OCI-LY7 (cell line): Measurements from ENCODE around the gene YTHDF1. TPM values are rescaled to one million over a fixed set of nuclear protein-coding genes. Genes with fewer than 3 reads are reported as not detected.

Experiments
- BruUV-seq: library from RNA; stranded (reverse); fragments of 400-500 nt; replicated peaks from 2 replicates; lab custom pipeline; 2021; lab: Mats Ljungman, UMichigan
- CTCF ChIA-PET: fragments of 300-600 bp; sonication (Branson Sonifier 250); formaldehyde crosslinking; loops from one replicate; lab custom pipeline; 2022; ENCODE audit warnings: antibody characterized with exemption; ENCODE audit not compliant: unreplicated experiment; lab: Charles Lee
- POLR2A ChIA-PET: fragments of 300-600 bp; sonication (Branson Sonifier 250); formaldehyde crosslinking; loops from one replicate; lab custom pipeline; 2022; ENCODE audit warnings: antibody characterized with exemption; lab: Charles Lee
- DNase-seq: peaks from one replicate; pipeline ENCODE4 v3.0.0-alpha.2; 2015; ENCODE audit warnings: low spot score
- H2AFZ ChIP-seq: fragments of 200-600 bp; sonication (generic), shearing (Covaris generic); 2 replicates; pipeline ENCODE4 v1.6.1; 2014; ENCODE audit warnings: mild to moderate bottlenecking, antibody characterized with exemption, low read length, moderate library complexity
- H3K27ac ChIP-seq: fragments of 200-600 bp; sonication (generic); 2 replicates; pipeline ENCODE4 v1.5.1; 2014; ENCODE audit warnings: mixed run types, low read depth, mild to moderate bottlenecking, moderate library complexity, low read length, inconsistent platforms; ENCODE audit not compliant: poor library complexity, severe bottlenecking
- H3K36me3 ChIP-seq: fragments of 200-600 bp; sonication (generic); 2 replicates; pipeline ENCODE4 v1.6.1; 2014; ENCODE audit warnings: mild to moderate bottlenecking, antibody characterized with exemption, low read length, moderate library complexity, mixed read lengths; ENCODE audit not compliant: insufficient read depth
- H3K4me1 ChIP-seq: fragments of 200-600 bp; sonication (generic); 2 replicates; pipeline ENCODE4 v1.5.1; 2014; ENCODE audit warnings: mild to moderate bottlenecking, low read length; ENCODE audit not compliant: insufficient read depth, poor library complexity, severe bottlenecking
- H3K4me2 ChIP-seq: fragments of 200-600 bp; sonication (generic); 2 replicates; pipeline ENCODE4 v1.6.1; 2014; ENCODE audit warnings: mild to moderate bottlenecking, low read length
- H3K4me3 ChIP-seq: fragments of 200-600 bp; sonication (generic); 2 replicates; pipeline ENCODE4 v1.5.1; 2014; ENCODE audit warnings: mild to moderate bottlenecking, low read depth, low read length; ENCODE audit not compliant: poor library complexity, severe bottlenecking
- H3K79me2 ChIP-seq: fragments of 200-600 bp; sonication (generic); 2 replicates; pipeline ENCODE4 v1.6.1; 2016; ENCODE audit warnings: low read depth, mild to moderate bottlenecking, low read length, moderate library complexity, mixed read lengths; ENCODE audit not compliant: insufficient read depth
- H3K9me2 ChIP-seq: fragments of 200-600 bp; sonication (generic); 2 replicates; pipeline ENCODE4 v1.6.1; 2016; ENCODE audit warnings: mild to moderate bottlenecking, low read length, mixed read lengths; ENCODE audit not compliant: insufficient read depth
- H3K9me3 ChIP-seq: fragments of 200-600 bp; sonication (generic); 2 replicates; pipeline ENCODE4 v1.6.1; 2014; ENCODE audit warnings: mild to moderate bottlenecking, mixed run types, low read length, mixed read lengths
- H4K20me1 ChIP-seq: fragments of 200-600 bp; sonication (generic); 2 replicates; pipeline ENCODE4 v1.6.1; 2014; ENCODE audit warnings: mild to moderate bottlenecking, antibody characterized with exemption, low read length, moderate library complexity, mixed read lengths; ENCODE audit not compliant: insufficient read depth
- EZH2phosphoT487 ChIP-seq: fragments of 200-600 bp; sonication (generic); IDR thresholded peaks from 2 replicates; pipeline ENCODE4 v1.6.1; 2018; ENCODE audit warnings: low read depth, borderline replicate concordance, mild to moderate bottlenecking, mixed run types, antibody characterized with exemption, low read length, moderate library complexity, mixed read lengths
- intact Hi-C: fragments of 100-400 bp; cut with micrococcal nuclease; formaldehyde crosslinking; loops from one replicate; pipeline ENCODE4 v1.10.0; 2022; ENCODE audit not compliant: unreplicated experiment
- total RNA-seq, 2 experiments: library from RNA; depleted of rRNA in 1 of 2; stranded (reverse); fragments of >200 nt in 1 of 2; shearing (Covaris generic) in 1 of 2; gene quantifications; 2 replicates each; pipeline ENCODE4 v1.2.3, GENCODE V29; 2014 to 2022
- TF ChIP-seq, protein P1 (sequence below): fragments of 200-600 bp; sonication (generic); conservative IDR thresholded peaks from 2 replicates; pipeline ENCODE4 v1.5.1; 2014; ENCODE audit warnings: mild to moderate bottlenecking, antibody characterized with exemption, low read length, moderate library complexity, mixed read lengths

YTHDF1 gene
- total RNA-seq, 2 experiments from 2014 or later: 31.3 to 42.7 TPM

DNA sequence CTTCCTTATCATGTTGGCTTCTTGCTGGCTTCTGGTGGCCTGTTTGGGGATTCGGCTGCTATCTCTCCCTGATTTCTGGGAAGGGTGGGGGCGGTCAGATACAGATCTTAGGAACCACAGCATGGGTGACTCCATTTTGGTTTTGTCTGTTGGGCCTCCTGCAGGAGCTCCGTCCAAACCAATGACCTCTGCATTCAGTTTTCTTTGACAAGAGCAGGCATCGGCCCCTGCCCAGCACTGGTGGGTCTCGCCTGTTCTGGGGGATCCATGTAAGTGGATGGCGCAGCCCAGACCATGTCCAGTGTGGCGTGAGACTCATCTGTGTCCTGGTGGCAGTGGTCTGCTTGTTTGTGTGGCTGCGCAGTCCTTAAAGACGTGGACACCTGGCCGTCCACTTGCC lies 48.1 kb upstream of the YTHDF1 start:
- no peak overlapping the region for H3K27ac ChIP-seq
- H3K79me2 ChIP-seq: no peaks in the 10 kb centered on the region
- no peak for TF ChIP-seq EZH2phosphoT487
- BruUV-seq: no TSS peak
- H3K9me2 ChIP-seq: no peaks in the 10 kb centered on the region
- H3K4me1 ChIP-seq: no peaks in the 10 kb centered on the region
- H3K36me3 ChIP-seq: no peaks in the 10 kb centered on the region
- no peak for DNase-seq
- ChIA-PET CTCF (no interaction called here), POLR2A (no interaction called here)
- H2AFZ ChIP-seq: no peak overlapping the region
- no peaks in the 10 kb centered on the region for H4K20me1 ChIP-seq
- intact Hi-C loops: no loop called here
- no peaks in the 10 kb centered on the region for H3K9me3 ChIP-seq
- no peak overlapping the region for H3K4me3 ChIP-seq
- H3K4me2 ChIP-seq: no peak overlapping the region

DNA sequence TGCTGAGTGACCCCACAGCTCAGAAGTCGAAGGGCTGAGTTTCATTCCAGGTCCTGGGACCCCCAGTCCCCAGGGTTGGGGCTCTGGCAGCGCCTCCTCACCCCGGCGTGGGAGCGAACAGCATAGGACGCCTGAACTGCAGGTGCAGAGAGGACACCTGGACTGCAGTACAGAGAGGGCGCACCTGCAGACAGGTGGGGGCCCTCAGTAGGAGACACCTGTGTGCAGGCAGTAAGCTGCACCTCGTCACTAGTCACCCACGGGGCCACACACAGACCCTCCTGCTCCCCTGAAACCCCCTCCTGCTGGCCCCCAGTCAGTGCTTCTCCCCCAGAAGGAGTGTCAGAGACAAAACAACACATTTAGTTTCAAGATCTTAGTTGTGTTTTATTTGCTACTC lies 46.9 kb upstream of the YTHDF1 start:
- ChIA-PET CTCF (no interaction called here), POLR2A (no interaction called here)
- intact Hi-C loops: no loop called here
- TF ChIP-seq EZH2phosphoT487: no peak
- TF ChIP-seq, protein P1, sequence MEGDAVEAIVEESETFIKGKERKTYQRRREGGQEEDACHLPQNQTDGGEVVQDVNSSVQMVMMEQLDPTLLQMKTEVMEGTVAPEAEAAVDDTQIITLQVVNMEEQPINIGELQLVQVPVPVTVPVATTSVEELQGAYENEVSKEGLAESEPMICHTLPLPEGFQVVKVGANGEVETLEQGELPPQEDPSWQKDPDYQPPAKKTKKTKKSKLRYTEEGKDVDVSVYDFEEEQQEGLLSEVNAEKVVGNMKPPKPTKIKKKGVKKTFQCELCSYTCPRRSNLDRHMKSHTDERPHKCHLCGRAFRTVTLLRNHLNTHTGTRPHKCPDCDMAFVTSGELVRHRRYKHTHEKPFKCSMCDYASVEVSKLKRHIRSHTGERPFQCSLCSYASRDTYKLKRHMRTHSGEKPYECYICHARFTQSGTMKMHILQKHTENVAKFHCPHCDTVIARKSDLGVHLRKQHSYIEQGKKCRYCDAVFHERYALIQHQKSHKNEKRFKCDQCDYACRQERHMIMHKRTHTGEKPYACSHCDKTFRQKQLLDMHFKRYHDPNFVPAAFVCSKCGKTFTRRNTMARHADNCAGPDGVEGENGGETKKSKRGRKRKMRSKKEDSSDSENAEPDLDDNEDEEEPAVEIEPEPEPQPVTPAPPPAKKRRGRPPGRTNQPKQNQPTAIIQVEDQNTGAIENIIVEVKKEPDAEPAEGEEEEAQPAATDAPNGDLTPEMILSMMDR: no peak
- BruUV-seq: no TSS peak
- H4K20me1 ChIP-seq: no peaks in the 10 kb centered on the region
- no peaks in the 10 kb centered on the region for H3K4me1 ChIP-seq
- H3K9me2 ChIP-seq: no peaks in the 10 kb centered on the region
- DNase-seq: no peak
- no peak overlapping the region for H3K27ac ChIP-seq
- H3K79me2 ChIP-seq: no peaks in the 10 kb centered on the region
- no peak overlapping the region for H3K4me3 ChIP-seq
- H3K4me2 ChIP-seq: no peak overlapping the region
- no peaks in the 10 kb centered on the region for H3K9me3 ChIP-seq
- H2AFZ ChIP-seq: no peak overlapping the region
- no peaks in the 10 kb centered on the region for H3K36me3 ChIP-seq

DNA sequence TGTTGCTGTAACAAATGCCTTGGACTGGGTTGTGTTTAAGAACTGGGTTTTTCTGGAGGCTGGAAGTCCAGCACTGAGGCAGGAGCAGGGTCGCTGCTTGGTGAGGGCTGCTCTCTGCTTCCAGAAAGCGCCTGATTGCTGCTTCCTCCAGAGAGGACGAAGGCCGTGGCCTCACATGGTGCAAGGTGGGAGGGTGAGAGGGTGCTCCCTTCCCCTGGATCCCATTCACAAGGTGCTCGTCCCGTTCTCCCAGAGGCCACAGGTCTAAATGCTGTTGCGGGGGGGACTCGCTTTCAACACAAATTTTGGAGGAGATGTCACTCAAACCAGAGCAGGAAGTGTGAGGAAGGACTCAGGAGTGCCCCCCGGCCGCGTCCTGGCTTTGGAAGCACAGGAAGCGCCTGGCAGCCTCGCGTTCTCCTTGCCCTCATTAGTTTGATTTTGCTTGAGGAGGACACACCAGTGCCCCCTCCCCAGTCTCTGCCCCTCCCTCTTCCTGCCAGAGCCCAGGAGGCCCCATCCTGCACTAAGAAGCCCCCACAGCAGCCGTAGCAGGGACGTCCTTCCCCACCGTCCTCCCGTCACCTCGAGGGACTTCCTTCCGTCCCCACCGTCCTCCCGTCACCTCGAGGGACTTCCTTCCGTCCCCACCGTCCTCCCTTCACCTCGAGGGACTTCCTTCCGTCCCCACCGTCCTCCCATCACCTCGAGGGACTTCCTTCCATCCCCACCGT lies 46.0 kb upstream of the YTHDF1 start:
- no peaks in the 10 kb centered on the region for H4K20me1 ChIP-seq
- H3K9me3 ChIP-seq: no peaks in the 10 kb centered on the region
- TF ChIP-seq, protein P1: no peak
- no peak for TF ChIP-seq EZH2phosphoT487
- H3K4me3 ChIP-seq: no peak overlapping the region
- POLR2A ChIA-PET: no interaction called here
- no peaks in the 10 kb centered on the region for H3K4me1 ChIP-seq
- no peak overlapping the region for H3K27ac ChIP-seq
- no peaks in the 10 kb centered on the region for H3K9me2 ChIP-seq
- no peak for DNase-seq
- H3K36me3 ChIP-seq: no peaks in the 10 kb centered on the region
- H3K79me2 ChIP-seq: no peaks in the 10 kb centered on the region
- intact Hi-C loops: no loop called here
- CTCF ChIA-PET: no interaction called here
- no peak overlapping the region for H3K4me2 ChIP-seq
- no peak overlapping the region for H2AFZ ChIP-seq
- BruUV-seq: no TSS peak
